HepG2 (cell line): ENCODE data around the gene LMX1B. TPM values are rescaled to one million over a fixed set of nuclear protein-coding genes. Genes with fewer than 3 reads are reported as not detected.
A peak's percentile ranks its signal among the peaks of the same experiment; 100 is the strongest.

Experiments
- ATAC-seq: fragments of 200-7000 bp; cut with Tn5 transposase; 3 replicates; pipeline ENCODE4 v1.9.1; 2020; ENCODE audit warnings: mild to moderate bottlenecking, moderate library complexity
- BruUV-seq: library from RNA; stranded (reverse); fragments of 400-500 nt; replicated peaks from 2 replicates; lab custom pipeline; 2021; lab: Mats Ljungman, UMichigan
- CTCF ChIA-PET: fragments of 300-600 bp; formaldehyde crosslinking; extraction: SDS; loops from one replicate; lab custom pipeline; 2021; ENCODE audit warnings: low total read pairs, inconsistent platforms, low intra/inter-chr PET ratio; lab: Yijun Ruan, JAX
- POLR2A ChIA-PET: fragments of 350-600 bp; sonication (Branson Sonifier 250); formaldehyde crosslinking; loops from one replicate; lab custom pipeline; 2020; ENCODE audit warnings: antibody characterized with exemption, inconsistent platforms; lab: Yijun Ruan, JAX
- DNase-seq: peaks from one replicate; pipeline ENCODE4 v3.0.0-alpha.2; 2015; ENCODE audit warnings: low spot score
- FAIRE-seq: peaks from 3 replicates; lab custom pipeline; 2011; peaks lifted over from hg19 to GRCh38; lab: Jason Lieb, UNC
- H2AFZ ChIP-seq: one replicate; pipeline ENCODE4 v1.6.1; 2011; ENCODE audit warnings: low read length, inconsistent platforms
- H3K27ac ChIP-seq: fragments of 300-600 bp; 3 replicates; pipeline ENCODE4 v1.8.0; 2011; ENCODE audit warnings: mixed run types, mild to moderate bottlenecking, mixed read lengths, low read length, inconsistent platforms; ENCODE audit not compliant: insufficient read depth; ENCODE audit errors: extremely low read length
- H3K27me3 ChIP-seq, 2 experiments: fragments of 200-600 bp in 1 of 2; 2 replicates in 1 of 2; 3 replicates in 1 of 2; pipeline versions ENCODE4 v1.6.0 to v1.8.0; 2011; ENCODE audit warnings: low read length in 2 of 2, mild to moderate bottlenecking in 2 of 2, moderate library complexity in 2 of 2, inconsistent platforms in 1 of 2; ENCODE audit not compliant: insufficient read depth in 2 of 2, control insufficient read depth in 1 of 2
- H3K36me3 ChIP-seq, 2 experiments: fragments of 200-600 bp in 1 of 2; replicated peaks in 1 of 2; 2 replicates in 1 of 2; 3 replicates in 1 of 2; pipeline versions ENCODE4 v1.5.1 to v1.8.0; 2011; ENCODE audit warnings: low read length in 2 of 2, inconsistent platforms in 1 of 2; ENCODE audit not compliant: insufficient read depth in 2 of 2, control insufficient read depth in 1 of 2
- H3K4me1 ChIP-seq: 2 replicates; pipeline ENCODE4 v1.5.1; 2012; ENCODE audit warnings: low read length, inconsistent platforms; ENCODE audit not compliant: insufficient read depth
- H3K4me2 ChIP-seq: 2 replicates; pipeline ENCODE4 v1.6.0; 2011; ENCODE audit warnings: low read depth, low read length, inconsistent platforms
- H3K4me3 ChIP-seq, 3 experiments: fragments of 200-600 bp in 1 of 3; sonication (generic), shearing (Covaris generic) in 1 of 3; replicated peaks in 1 of 3; 2 replicates each; pipeline ENCODE4 v1.5.1; 2011 to 2016; ENCODE audit warnings: low read length in 3 of 3, inconsistent platforms in 2 of 3, low read depth in 2 of 3, mild to moderate bottlenecking in 2 of 3, control low read depth in 1 of 3, mixed read lengths in 1 of 3; ENCODE audit not compliant: insufficient read depth in 1 of 3
- H3K79me2 ChIP-seq: one replicate; pipeline ENCODE4 v1.6.1; 2011; ENCODE audit warnings: low read length, inconsistent platforms; ENCODE audit not compliant: insufficient read depth
- H3K9ac ChIP-seq: 2 replicates; pipeline ENCODE4 v1.6.0; 2011; ENCODE audit warnings: mild to moderate bottlenecking, low read depth, low read length, inconsistent platforms; ENCODE audit not compliant: insufficient read depth
- H3K9me3 ChIP-seq: 2 replicates; pipeline ENCODE4 v1.5.1; 2012; ENCODE audit warnings: mild to moderate bottlenecking, low read length
- H4K20me1 ChIP-seq: 2 replicates; pipeline ENCODE4 v1.6.0; 2011; ENCODE audit warnings: inconsistent platforms, mild to moderate bottlenecking, low read length, moderate library complexity; ENCODE audit not compliant: insufficient read depth
- AHR ChIP-seq: IDR thresholded peaks from 2 replicates; pipeline ENCODE4 v1.6.1; 2018; ENCODE audit warnings: missing genetic modification reagents, missing compliant biosample characterization
- CENPBD1 ChIP-seq: sonication (generic); formaldehyde crosslinking; IDR thresholded peaks from 2 replicates; pipeline ENCODE4 v1.8.0; 2022; ENCODE audit warnings: missing genetic modification reagents, low read depth, mild to moderate bottlenecking, borderline replicate concordance
- CERS6 ChIP-seq: sonication (generic); formaldehyde crosslinking; IDR thresholded peaks from 2 replicates; pipeline ENCODE4 v1.5.0; 2020; ENCODE audit warnings: missing genetic modification reagents
- ELF1 ChIP-seq: sonication (generic); formaldehyde crosslinking; IDR thresholded peaks from 2 replicates; pipeline ENCODE4 v1.4.0; 2020; ENCODE audit warnings: missing genetic modification reagents
- ETV5 ChIP-seq: IDR thresholded peaks from 2 replicates; pipeline ENCODE4 v1.6.1; 2018; ENCODE audit warnings: missing biosample characterization, missing genetic modification reagents, inconsistent platforms, borderline replicate concordance
- FOXO1 ChIP-seq: sonication (generic); formaldehyde crosslinking; IDR thresholded peaks from 2 replicates; pipeline ENCODE4 v1.4.0; 2020; ENCODE audit warnings: missing genetic modification reagents
- HBP1 ChIP-seq: IDR thresholded peaks from 2 replicates; pipeline ENCODE4 v1.6.1; 2016; ENCODE audit warnings: low read depth, control low read depth
- JUN ChIP-seq: sonication (generic); formaldehyde crosslinking; IDR thresholded peaks from 2 replicates; pipeline ENCODE4 v1.4.0; 2020; ENCODE audit warnings: mild to moderate bottlenecking, missing genetic modification reagents
- KDM6A ChIP-seq: IDR thresholded peaks from 2 replicates; pipeline ENCODE4 v1.6.1; 2016; ENCODE audit warnings: low read depth
- MBNL3 ChIP-seq: fragments of 250-450 bp; sonication (Bioruptor Pico); conservative IDR thresholded peaks from 2 replicates; pipeline ENCODE4 v1.8.0; 2022; ENCODE audit warnings: mild to moderate bottlenecking, inconsistent platforms
- NFRKB ChIP-seq: fragments of 450-650 bp; IDR thresholded peaks from 2 replicates; pipeline ENCODE4 v1.6.1; 2017
- NONO ChIP-seq, 2 experiments: fragments of 450-650 bp in 1 of 2; sonication (generic) in 1 of 2; formaldehyde crosslinking in 1 of 2; IDR thresholded peaks in 1 of 2; conservative IDR thresholded peaks in 1 of 2; 2 replicates each; pipeline versions ENCODE4 v1.6.1 to v1.8.0; 2017 to 2022; ENCODE audit warnings: mild to moderate bottlenecking in 1 of 2, missing genetic modification reagents in 1 of 2, moderate library complexity in 1 of 2
- PAXIP1 ChIP-seq: sonication (generic); formaldehyde crosslinking; conservative IDR thresholded peaks from 2 replicates; pipeline ENCODE4 v1.4.0; 2020; ENCODE audit warnings: mild to moderate bottlenecking, missing genetic modification reagents, moderate library complexity
- RFX1 ChIP-seq: fragments of 450-650 bp; IDR thresholded peaks from 2 replicates; pipeline ENCODE4 v1.6.1; 2017
- RFX3 ChIP-seq: IDR thresholded peaks from 2 replicates; pipeline ENCODE4 v1.6.1; 2016; ENCODE audit warnings: missing biosample characterization, missing genetic modification reagents
- ZMAT5 ChIP-seq: sonication (generic); formaldehyde crosslinking; IDR thresholded peaks from 2 replicates; pipeline ENCODE4 v1.5.0; 2020; ENCODE audit warnings: mild to moderate bottlenecking, low read depth, missing genetic modification reagents, borderline replicate concordance
- ZNF143 ChIP-seq: sonication (generic); formaldehyde crosslinking; IDR thresholded peaks from 2 replicates; pipeline ENCODE4 v1.4.0; 2020; ENCODE audit warnings: missing genetic modification reagents
- ZNF207 ChIP-seq: fragments of 450-650 bp; IDR thresholded peaks from 2 replicates; pipeline ENCODE4 v1.6.1; 2016; ENCODE audit warnings: antibody characterized with exemption, borderline replicate concordance
- WGBS: methylation state at CpG from one replicate; pipeline ENCODE4 v1.1.6; 2017; ENCODE audit warnings: low lambda C conversion rate; 5-methylcytosine and 5-hydroxymethylcytosine counted together
- in situ Hi-C: cut with HindIII; loops from 2 replicates; pipeline ENCODE4 v1.10.0; 2017; ENCODE audit warnings: low pct_unique_long_range_greater_than_20kb; ENCODE audit not compliant: extremely low pct_ligation_motif_present
- intact Hi-C: fragments of 100-400 bp; cut with micrococcal nuclease; formaldehyde crosslinking; loops from one replicate; pipeline ENCODE4 v1.10.0; 2022; ENCODE audit not compliant: unreplicated experiment
- polyA plus RNA-seq, 8 experiments: library from polyadenylated mRNA; depleted of rRNA in 3 of 8; stranded (reverse) in 7 of 8; unstranded in 1 of 8; fragments of >200 nt; fragmentation: Illumina TruSeq in 4 of 8; extraction: Trizol in 4 of 8; gene quantifications; 2 replicates each; pipeline versions ENCODE4 v1.2.1 to v1.2.3, GENCODE V29; 2011 to 2016; ENCODE audit warnings: low read depth in 4 of 8, missing spikeins in 1 of 8, mixed read lengths in 1 of 8; ENCODE audit not compliant: insufficient read depth in 1 of 8
- total RNA-seq, 5 experiments: library from RNA; depleted of rRNA; stranded (reverse); fragments of >200 nt; fragmentation: Illumina TruSeq; extraction: Trizol; gene quantifications; 2 replicates each; pipeline ENCODE4 v1.2.3, GENCODE V29; 2016; ENCODE audit warnings: low read depth in 1 of 5
- TF ChIP-seq, protein P1 (sequence below): sonication (generic); formaldehyde crosslinking; IDR thresholded peaks from 2 replicates; pipeline ENCODE4 v1.5.0; 2020; ENCODE audit warnings: mild to moderate bottlenecking, missing genetic modification reagents

LMX1B gene
- total and polyA plus RNA-seq, 2 of the 13 experiments (the other 11 are each of a cell fraction or from before 2014, with no cell fraction given) = not detected

GRCh38 chr9:126719618-126720031 is 105.9 kb downstream of the LMX1B start:
- no peaks in the 10 kb centered on the region for H4K20me1 ChIP-seq
- BruUV-seq = no TSS peak
- intact Hi-C loops = no loop called here
- 0% methylated on average over 3 of the region's 6 CpGs for WGBS
- ATAC-seq = peak; percentile 40; the same call in 2 of the 3 replicates
- no peak for FAIRE-seq
- H2AFZ ChIP-seq = no peak overlapping the region
- DNase-seq = peak; percentile 55
- no peak overlapping the region for H3K27ac ChIP-seq
- no peaks in the 10 kb centered on the region for H3K9me3 ChIP-seq
- CTCF ChIA-PET = no interaction called here
- POLR2A ChIA-PET = no interaction called here
- in situ Hi-C loops = no loop called here
- H3K4me2 ChIP-seq = no peak overlapping the region
- H3K4me1 ChIP-seq = no peaks in the 10 kb centered on the region
- H3K79me2 ChIP-seq = no peaks in the 10 kb centered on the region
- H3K27me3 ChIP-seq = peaks cover 2 to 34% of the 10 kb centered on the region in 2 experiments; a peak in 3 of 5 replicates
- no peaks in the 10 kb centered on the region for H3K36me3 ChIP-seq
- no peak overlapping the region for H3K9ac ChIP-seq
- no peak overlapping the region for H3K4me3 ChIP-seq
- TF ChIP-seq CERS6 (CRISPR knock-in tag) = no peak
- TF ChIP-seq HBP1 = no peak
- peak; percentile 76 for TF ChIP-seq RFX3 (CRISPR knock-in tag)
- TF ChIP-seq, protein P1, sequence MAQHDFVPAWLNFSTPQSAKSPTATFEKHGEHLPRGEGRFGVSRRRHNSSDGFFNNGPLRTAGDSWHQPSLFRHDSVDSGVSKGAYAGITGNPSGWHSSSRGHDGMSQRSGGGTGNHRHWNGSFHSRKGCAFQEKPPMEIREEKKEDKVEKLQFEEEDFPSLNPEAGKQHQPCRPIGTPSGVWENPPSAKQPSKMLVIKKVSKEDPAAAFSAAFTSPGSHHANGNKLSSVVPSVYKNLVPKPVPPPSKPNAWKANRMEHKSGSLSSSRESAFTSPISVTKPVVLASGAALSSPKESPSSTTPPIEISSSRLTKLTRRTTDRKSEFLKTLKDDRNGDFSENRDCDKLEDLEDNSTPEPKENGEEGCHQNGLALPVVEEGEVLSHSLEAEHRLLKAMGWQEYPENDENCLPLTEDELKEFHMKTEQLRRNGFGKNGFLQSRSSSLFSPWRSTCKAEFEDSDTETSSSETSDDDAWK (CRISPR knock-in tag) = no peak
- no peak for TF ChIP-seq ZNF207
- no peak for TF ChIP-seq CENPBD1 (CRISPR knock-in tag)
- TF ChIP-seq KDM6A (CRISPR knock-in tag) = no peak
- TF ChIP-seq ELF1 (CRISPR knock-in tag) = peak; percentile 66
- no peak for TF ChIP-seq MBNL3 (CRISPR knock-in tag)
- no peak for TF ChIP-seq JUN
- TF ChIP-seq NFRKB = no peak
- no peak for TF ChIP-seq ZNF143 (CRISPR knock-in tag)
- TF ChIP-seq NONO (IDR thresholded peaks at IDR 0.05) = no peak
- no peak for TF ChIP-seq NONO (CRISPR knock-in tag; conservative IDR thresholded peaks at IDR 0.05)
- no peak for TF ChIP-seq AHR (CRISPR knock-in tag)
- TF ChIP-seq FOXO1 (CRISPR knock-in tag) = no peak
- TF ChIP-seq PAXIP1 (CRISPR knock-in tag) = no peak
- no peak for TF ChIP-seq ZMAT5 (CRISPR knock-in tag)
- TF ChIP-seq ETV5 (CRISPR knock-in tag) = peak; percentile 18; the same call in 1 of the 2 replicates
- peak; percentile 60; the same call in 1 of the 2 replicates for TF ChIP-seq RFX1
